Mesenchymal stem cell (in vitro differentiated cells and primary cell): Measurements from ENCODE around the gene GPR62.

Experiments used
- DNase-seq: peaks from one replicate; pipeline ENCODE4 v3.0.0-alpha.2; 2013
- H2AFZ ChIP-seq: one replicate; pipeline ENCODE4 v1.6.1; 2013; ENCODE audit warnings: low read depth, mild to moderate bottlenecking, control low read depth, inconsistent platforms, low read length, moderate library complexity
- H2AK5ac ChIP-seq: 2 replicates; pipeline ENCODE4 v1.6.1; 2013; ENCODE audit warnings: low read length, moderate library complexity, mild to moderate bottlenecking, inconsistent platforms; ENCODE audit not compliant: severe bottlenecking
- H2BK120ac ChIP-seq: one replicate; pipeline ENCODE4 v1.6.1; 2013; ENCODE audit warnings: low read depth, mild to moderate bottlenecking, inconsistent platforms, low read length, moderate library complexity
- H2BK12ac ChIP-seq, 2 experiments: one replicate each; pipeline ENCODE4 v1.6.1; 2013; ENCODE audit warnings: inconsistent platforms in 2 of 2, low read length in 2 of 2, mild to moderate bottlenecking in 2 of 2, moderate library complexity in 2 of 2, control low read depth in 1 of 2
- H2BK15ac ChIP-seq: one replicate; pipeline ENCODE4 v1.6.1; 2013; ENCODE audit warnings: mild to moderate bottlenecking, low read depth, inconsistent platforms; ENCODE audit not compliant: poor library complexity, severe bottlenecking
- H2BK5ac ChIP-seq: 2 replicates; pipeline ENCODE4 v1.6.1; 2013; ENCODE audit warnings: low read depth, mild to moderate bottlenecking, low read length, control low read depth, inconsistent platforms; ENCODE audit not compliant: poor library complexity, severe bottlenecking
- H3K14ac ChIP-seq, 2 experiments: one replicate each; pipeline ENCODE4 v1.6.1; 2013; ENCODE audit warnings: inconsistent platforms in 2 of 2, low read length in 2 of 2, control low read depth in 1 of 2, mild to moderate bottlenecking in 1 of 2, moderate library complexity in 1 of 2
- H3K18ac ChIP-seq, 2 experiments: one replicate each; pipeline ENCODE4 v1.6.1; 2013; ENCODE audit warnings: inconsistent platforms in 2 of 2, low read length in 2 of 2, control low read depth in 1 of 2, low read depth in 1 of 2, mild to moderate bottlenecking in 1 of 2
- H3K23ac ChIP-seq, 2 experiments: one replicate each; pipeline ENCODE4 v1.6.1; 2013; ENCODE audit warnings: inconsistent platforms in 2 of 2, low read length in 2 of 2, mild to moderate bottlenecking in 2 of 2, moderate library complexity in 2 of 2, control low read depth in 1 of 2
- H3K27ac ChIP-seq: 2 replicates; pipeline ENCODE4 v1.5.1; 2013; ENCODE audit warnings: mild to moderate bottlenecking, moderate library complexity, low read length, control low read depth, inconsistent platforms; ENCODE audit not compliant: poor library complexity, severe bottlenecking
- H3K27me3 ChIP-seq, 2 experiments: 2 replicates each; pipeline versions ENCODE4 v1.6.1 to v1.7.0; 2013; ENCODE audit warnings: low read length in 2 of 2, mild to moderate bottlenecking in 2 of 2, moderate library complexity in 2 of 2, control low read depth in 1 of 2, inconsistent platforms in 1 of 2; ENCODE audit not compliant: control insufficient read depth in 1 of 2, insufficient read depth in 1 of 2
- H3K36me3 ChIP-seq, 2 experiments: 2 replicates each; pipeline versions ENCODE4 v1.6.1 to v1.7.0; 2013; ENCODE audit warnings: low read length in 2 of 2, control low read depth in 1 of 2, inconsistent platforms in 1 of 2, low read depth in 1 of 2, mild to moderate bottlenecking in 1 of 2; ENCODE audit not compliant: insufficient read depth in 2 of 2, control insufficient read depth in 1 of 2
- H3K4ac ChIP-seq, 2 experiments: one replicate each; pipeline ENCODE4 v1.6.1; 2013; ENCODE audit warnings: inconsistent platforms in 2 of 2, low read length in 2 of 2, mild to moderate bottlenecking in 2 of 2, moderate library complexity in 2 of 2, control low read depth in 1 of 2, low read depth in 1 of 2
- H3K4me1 ChIP-seq: 2 replicates; pipeline ENCODE4 v1.6.1; 2013; ENCODE audit warnings: low read depth, low read length, control low read depth; ENCODE audit not compliant: control insufficient read depth, insufficient read depth
- H3K4me2 ChIP-seq: 2 replicates; pipeline ENCODE4 v1.6.1; 2013; ENCODE audit warnings: low read length, mild to moderate bottlenecking, inconsistent platforms; ENCODE audit not compliant: poor library complexity, severe bottlenecking
- H3K4me3 ChIP-seq, 2 experiments: 2 replicates each; pipeline versions ENCODE4 v1.5.1 to v1.7.0; 2013; ENCODE audit warnings: low read length in 2 of 2, mild to moderate bottlenecking in 2 of 2, control low read depth in 1 of 2, low read depth in 1 of 2; ENCODE audit not compliant: insufficient read depth in 1 of 2
- H3K79me1 ChIP-seq: replicated peaks from 2 replicates; pipeline ENCODE4 v1.6.1; 2013; ENCODE audit warnings: mild to moderate bottlenecking, control low read depth, low read length, inconsistent platforms; ENCODE audit not compliant: poor library complexity, severe bottlenecking
- H3K9ac ChIP-seq: 2 replicates; pipeline ENCODE4 v1.7.0; 2013; ENCODE audit warnings: mild to moderate bottlenecking, low read length, moderate library complexity
- H3K9me3 ChIP-seq: 2 replicates; pipeline ENCODE4 v1.7.0; 2013; ENCODE audit warnings: mild to moderate bottlenecking, low read length; ENCODE audit not compliant: control insufficient read depth
- H4K8ac ChIP-seq: one replicate; pipeline ENCODE4 v1.6.1; 2013; ENCODE audit warnings: inconsistent platforms, mild to moderate bottlenecking, low read length, moderate library complexity
- H4K91ac ChIP-seq: one replicate; pipeline ENCODE4 v1.6.1; 2013; ENCODE audit warnings: mild to moderate bottlenecking, low read length, inconsistent platforms
- WGBS: methylation state at CpG from one replicate; pipeline ENCODE4 v1.1.7; 2013; ENCODE audit warnings: mixed read lengths; 5-methylcytosine and 5-hydroxymethylcytosine counted together

The GPR62 gene

GRCh38 chr3:51971350-51971749 is 16.2 kb downstream of the GPR62 start:
- WGBS, result 97% methylated on average over 11 of the region's 11 CpGs
- Histone ChIP-seq H3K9ac (no peak overlapping the region), H2BK15ac (no peak overlapping the region), H4K91ac (no peak overlapping the region), H3K14ac (no peak overlapping the region), H4K8ac (no peak overlapping the region), H3K4me2 (no peak overlapping the region), H3K4ac (no peak overlapping the region), H3K27ac (no peak overlapping the region), H2AFZ (no peak overlapping the region), H3K23ac (no peak overlapping the region), H2BK120ac (no peak overlapping the region), H2BK5ac (no peak overlapping the region), H3K27me3 (no peaks in the 10 kb centered on the region), H3K4me1 (peaks cover 48% of the 10 kb centered on the region), H3K9me3 (no peaks in the 10 kb centered on the region), H3K36me3 (peaks cover 9 to 19% of the 10 kb centered on the region in 2 experiments), H2AK5ac (no peak overlapping the region), H3K18ac (no peak overlapping the region), H3K79me1 (peaks cover 18% of the 10 kb centered on the region), H2BK12ac (no peak overlapping the region), H3K4me3 (no peak overlapping the region)
- no peak for DNase-seq

- peak overlapping the region in 1 of 2 experiments; percentile 51 for H3K23ac ChIP-seq
- H3K9ac ChIP-seq, result peak overlapping the region; percentile 97
- H2AFZ ChIP-seq, result peak overlapping the region; percentile 60
- no peak overlapping the region for H2BK5ac ChIP-seq
- peak overlapping the region; percentile 75 to 97 for H3K4ac ChIP-seq
- peak overlapping the region in 1 of 2 experiments; percentile 90 for H3K14ac ChIP-seq
- H2BK120ac ChIP-seq, result peak overlapping the region; percentile 85
- peak overlapping the region; percentile 31 for H2AK5ac ChIP-seq
- peak overlapping the region; percentile 98 for H4K91ac ChIP-seq
- H2BK15ac ChIP-seq, result peak overlapping the region; percentile 83
- no peaks in the 10 kb centered on the region for H3K9me3 ChIP-seq
- H3K4me1 ChIP-seq, result peaks cover 31% of the 10 kb centered on the region
- H3K4me2 ChIP-seq, result peak overlapping the region; percentile 95
- H3K79me1 ChIP-seq, result peaks cover 9% of the 10 kb centered on the region
- DNase-seq, result no peak
- no peaks in the 10 kb centered on the region for H3K27me3 ChIP-seq
- WGBS, result 53% methylated on average over 30 of the region's 30 CpGs
- H2BK12ac ChIP-seq, result peak overlapping the region; percentile 72 to 94
- H4K8ac ChIP-seq, result peak overlapping the region; percentile 99
- peak overlapping the region; percentile 15 to 81 for H3K18ac ChIP-seq
- H3K36me3 ChIP-seq, result peaks cover 9 to 18% of the 10 kb centered on the region in 2 experiments
- H3K27ac ChIP-seq, result peak overlapping the region; percentile 51
- H3K4me3 ChIP-seq, result peak overlapping the region; percentile 61 to 97
Measured at GRCh38 chr3:51974277-51974962, 19.2 kb downstream of the GPR62 start.

GRCh38 chr3:51974963-51975851 is 20.0 kb downstream of the GPR62 start, which contains the start of gene ABHD14A:
ABHD14A (plus strand) TSS chr3:51975064; CDS start chr3:51975136, 72 bp downstream.
- peak within 1 kb of the TSS in 1 of 2 experiments; percentile 51 for H3K23ac ChIP-seq
- WGBS, result 6% methylated on average over 63 of the region's 63 CpGs
- H2BK120ac ChIP-seq, result peak within 1 kb of the TSS; percentile 85
- H3K27ac ChIP-seq, result peak within 1 kb of the TSS; percentile 51
- peaks cover 11 to 13% of the 10 kb centered on the region in 2 experiments for H3K36me3 ChIP-seq
- peak within 1 kb of the TSS; percentile 97 for H3K9ac ChIP-seq
- peak within 1 kb of the TSS; percentile 83 for H2BK15ac ChIP-seq
- H3K18ac ChIP-seq, result peak within 1 kb of the TSS; percentile 15 to 81
- peak within 1 kb of the TSS; percentile 60 for H2AFZ ChIP-seq
- peak within 1 kb of the TSS; percentile 72 to 94 for H2BK12ac ChIP-seq
- peak within 1 kb of the TSS; percentile 75 to 97 for H3K4ac ChIP-seq
- no peaks in the 10 kb centered on the region for H3K9me3 ChIP-seq
- H3K14ac ChIP-seq, result peak within 1 kb of the TSS in 1 of 2 experiments; percentile 90
- peaks cover 11% of the 10 kb centered on the region for H3K79me1 ChIP-seq
- H3K4me2 ChIP-seq, result peak within 1 kb of the TSS; percentile 95
- DNase-seq, result peak; percentile 69
- no peaks in the 10 kb centered on the region for H3K27me3 ChIP-seq
- H3K4me1 ChIP-seq, result peaks cover 31% of the 10 kb centered on the region
- no peak within 1 kb of the TSS for H2BK5ac ChIP-seq
- peak within 1 kb of the TSS; percentile 31 for H2AK5ac ChIP-seq
- H4K8ac ChIP-seq, result peak within 1 kb of the TSS; percentile 99
- peak within 1 kb of the TSS; percentile 98 for H4K91ac ChIP-seq
- H3K4me3 ChIP-seq, result peak within 1 kb of the TSS; percentile 71 to 97
